ENCODE data around the gene KANSL3. TPM values are rescaled to one million over a fixed set of nuclear protein-coding genes. Genes with fewer than 3 reads are reported as not detected.

Gene KANSL3
- total and polyA plus RNA-seq, 9 of the 15 experiments (the other 6 are each of a cell fraction or from before 2014, with no cell fraction given), result 11.3 to 43.7 (median 27.9) TPM

DNA sequence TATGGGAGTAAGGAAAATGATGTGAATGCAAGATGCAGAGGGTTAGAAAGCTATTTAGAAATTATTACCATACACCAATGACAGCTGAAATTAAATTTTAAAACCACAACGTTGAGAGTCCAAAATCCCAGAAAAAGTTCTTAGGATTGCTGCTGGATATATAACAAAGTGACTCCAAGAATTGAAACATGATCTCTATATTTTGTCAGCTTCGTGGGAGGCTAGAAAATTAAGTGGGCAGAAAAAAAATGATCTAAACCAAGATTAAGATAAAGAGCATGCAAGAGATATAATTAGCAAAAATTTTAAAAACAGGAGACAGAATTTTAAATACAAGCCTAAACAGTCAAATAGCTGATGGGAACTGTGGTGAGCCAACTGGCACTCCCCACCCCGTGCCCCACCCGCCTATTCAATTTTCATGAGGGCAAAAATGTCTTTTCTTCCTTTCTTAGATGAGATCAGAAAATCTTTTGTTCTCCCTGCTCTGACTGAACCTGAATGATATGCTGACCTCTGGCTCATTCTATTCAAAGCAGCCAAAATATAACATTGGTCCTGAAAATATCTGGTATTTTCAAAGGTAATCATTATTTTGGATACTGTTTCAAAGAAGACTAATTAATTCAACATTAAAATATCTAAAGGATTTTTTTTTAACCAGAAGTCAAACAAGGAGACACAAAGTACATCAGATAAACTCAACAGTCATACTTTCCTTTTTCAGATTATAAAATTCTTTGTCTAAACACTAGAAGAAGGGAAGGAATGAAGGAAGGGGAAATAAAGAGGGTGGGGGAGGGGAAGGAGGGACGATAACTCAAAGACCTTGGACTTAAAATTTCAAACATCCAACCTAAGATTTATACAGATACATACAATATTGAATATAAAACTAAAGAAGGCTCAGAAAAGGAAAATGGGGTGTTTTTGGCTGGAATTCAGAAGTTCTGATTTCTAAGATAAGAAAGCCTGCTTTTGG lies 12.2 kb downstream of the KANSL3 start:
- peaks cover 66% of the 10 kb centered on the region; the same call in 2 of the 3 replicates for H3K36me3 ChIP-seq (ENCODE audit: control insufficient read depth, insufficient read depth, low read length)

GRCh38 chr2:96623116-96623515 lies 15.0 kb downstream of the KANSL3 start:
- no peaks in the 10 kb centered on the region for H3K9me3 ChIP-seq (replicated peaks; ENCODE audit: control insufficient read depth, insufficient read depth, low read depth, low read length)
- no peak overlapping the region for H3K4me2 ChIP-seq (ENCODE audit: insufficient read depth, low read length)
- 100% methylated on average over 3 of the region's 3 CpGs for WGBS (ENCODE audit: insufficient coverage, low coverage, missing lambda C conversion rate)
- no peak for DNase-seq (ENCODE audit: extremely low read depth in 1 of 4, low spot score in 3 of 4)
- intact Hi-C loops (cut with micrococcal nuclease) (no loop called here), in situ Hi-C loops (cut with MboI) (no loop called here)
- H3K27me3 ChIP-seq (ENCODE audit: control insufficient read depth in 2 of 2, insufficient read depth in 2 of 2, low read length in 2 of 2), result no peaks in the 10 kb centered on the region; a peak in 1 of 5 replicates
- ChIA-PET POLR2A (interaction anchor here (0.9 to 6.9 kb wide), 2 partner anchors 12 to 187 kb away, joined by 3 to 70 read pairs; partner anchors contain the start of gene KANSL3), CTCF (ENCODE audit: low intra/inter-chr PET ratio) (no interaction called here)
- H3K27ac ChIP-seq (ENCODE audit: extremely low read depth, low read depth, low read length), result no peak overlapping the region
- no peak overlapping the region for H3K4me3 ChIP-seq
- H4K20me1 ChIP-seq (replicated peaks; ENCODE audit: control insufficient read depth, insufficient read depth, low read length), result no peaks in the 10 kb centered on the region
- H3K9me1 ChIP-seq (ENCODE audit: control insufficient read depth, insufficient read depth, low read length), result no peaks in the 10 kb centered on the region
- FAIRE-seq, result no peak
- H3K36me3 ChIP-seq (ENCODE audit: control insufficient read depth, insufficient read depth, low read length), result peaks cover 68% of the 10 kb centered on the region; the same call in 2 of the 3 replicates
- no peak overlapping the region for H3K9ac ChIP-seq (ENCODE audit: insufficient read depth in 1 of 2, low read depth in 2 of 2, low read length in 2 of 2)
- H2AFZ ChIP-seq (ENCODE audit: low read depth, low read length), result no peak overlapping the region
- no peak for ATAC-seq
- no TSS peak for BruUV-seq (replicated peaks)
- peaks cover 14% of the 10 kb centered on the region; the same call in 2 of the 3 replicates for H3K79me2 ChIP-seq (ENCODE audit: control insufficient read depth, insufficient read depth, low read length)
- peaks cover 0 to 4% of the 10 kb centered on the region in 2 experiments; a peak in 3 of 5 replicates for H3K4me1 ChIP-seq (replicated peaks in 1 of 2; ENCODE audit: control insufficient read depth in 2 of 2, insufficient read depth in 2 of 2, low read length in 2 of 2)
- TF ChIP-seq GABPB2 (CRISPR knock-in tag; conservative IDR thresholded peaks at IDR 0.05) (no peak), MEIS2 (IDR thresholded peaks at IDR 0.05; ENCODE audit: partially characterized antibody) (peak; percentile 41), ZNF124 (CRISPR knock-in tag; IDR thresholded peaks at IDR 0.05) (no peak), POLR3A (IDR thresholded peaks at IDR 0.05; ENCODE audit: borderline replicate concordance, extremely low read depth, insufficient read depth, insufficient read length) (no peak), NUFIP1 (IDR thresholded peaks at IDR 0.05; ENCODE audit: partially characterized antibody) (no peak), TCF3 (CRISPR knock-in tag; IDR thresholded peaks at IDR 0.05) (no peak)
- TF ChIP-seq, protein P1, sequence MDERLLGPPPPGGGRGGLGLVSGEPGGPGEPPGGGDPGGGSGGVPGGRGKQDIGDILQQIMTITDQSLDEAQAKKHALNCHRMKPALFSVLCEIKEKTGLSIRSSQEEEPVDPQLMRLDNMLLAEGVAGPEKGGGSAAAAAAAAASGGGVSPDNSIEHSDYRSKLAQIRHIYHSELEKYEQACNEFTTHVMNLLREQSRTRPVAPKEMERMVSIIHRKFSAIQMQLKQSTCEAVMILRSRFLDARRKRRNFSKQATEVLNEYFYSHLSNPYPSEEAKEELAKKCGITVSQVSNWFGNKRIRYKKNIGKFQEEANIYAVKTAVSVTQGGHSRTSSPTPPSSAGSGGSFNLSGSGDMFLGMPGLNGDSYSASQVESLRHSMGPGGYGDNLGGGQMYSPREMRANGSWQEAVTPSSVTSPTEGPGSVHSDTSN (CRISPR knock-in tag; IDR thresholded peaks at IDR 0.05; ENCODE audit: low read depth), result no peak
- TF ChIP-seq, protein P1 (tag; conservative IDR thresholded peaks at IDR 0.05; ENCODE audit: low read depth), result peak; percentile 44; the same call in 1 of the 2 replicates

More for the DNA sequence above, 12.2 kb downstream of the KANSL3 start:
- no peak overlapping the region for H3K4me3 ChIP-seq
- ChIA-PET POLR2A (interaction anchor here (1.5 to 6.9 kb wide), 2 partner anchors 9 to 16 kb away, joined by 6 to 70 read pairs; partner anchors contain the start of gene KANSL3), CTCF (ENCODE audit: low intra/inter-chr PET ratio) (no interaction called here)
- peaks cover 0 to 4% of the 10 kb centered on the region in 2 experiments; a peak in 3 of 5 replicates for H3K4me1 ChIP-seq (replicated peaks in 1 of 2; ENCODE audit: control insufficient read depth in 2 of 2, insufficient read depth in 2 of 2, low read length in 2 of 2)
- no peaks in the 10 kb centered on the region for H3K9me3 ChIP-seq (replicated peaks; ENCODE audit: control insufficient read depth, insufficient read depth, low read depth, low read length)
- H3K4me2 ChIP-seq (ENCODE audit: insufficient read depth, low read length), result no peak overlapping the region
- no TSS peak for BruUV-seq (replicated peaks)
- ATAC-seq (no peak), FAIRE-seq (no peak), DNase-seq (ENCODE audit: extremely low read depth in 1 of 4, low spot score in 3 of 4) (no peak)
- no peak for TF ChIP-seq BHLHE40 (IDR thresholded peaks at IDR 0.05; ENCODE audit: low read length)
- no peak for TF ChIP-seq SETDB1 (IDR thresholded peaks at IDR 0.05; ENCODE audit: low read length)
- TF ChIP-seq HNRNPK (IDR thresholded peaks at IDR 0.05; ENCODE audit: low read depth, low read length, poor library complexity, severe bottlenecking), result peak; percentile 61
- WGBS (ENCODE audit: insufficient coverage, low coverage, missing lambda C conversion rate), result 61% methylated on average over 4 of the region's 5 CpGs
- in situ Hi-C loops (cut with MboI), result no loop called here
- no peak overlapping the region for H3K9ac ChIP-seq (ENCODE audit: insufficient read depth in 1 of 2, low read depth in 2 of 2, low read length in 2 of 2)
- peaks cover 11% of the 10 kb centered on the region; the same call in 2 of the 3 replicates for H3K79me2 ChIP-seq (ENCODE audit: control insufficient read depth, insufficient read depth, low read length)
- H4K20me1 ChIP-seq (replicated peaks; ENCODE audit: control insufficient read depth, insufficient read depth, low read length), result no peaks in the 10 kb centered on the region
- H3K27ac ChIP-seq (ENCODE audit: extremely low read depth, low read depth, low read length), result no peak overlapping the region
- no peaks in the 10 kb centered on the region; a peak in 1 of 5 replicates for H3K27me3 ChIP-seq (ENCODE audit: control insufficient read depth in 2 of 2, insufficient read depth in 2 of 2, low read length in 2 of 2)
- H2AFZ ChIP-seq (ENCODE audit: low read depth, low read length), result no peak overlapping the region
- no peaks in the 10 kb centered on the region for H3K9me1 ChIP-seq (ENCODE audit: control insufficient read depth, insufficient read depth, low read length)
- intact Hi-C loops (cut with micrococcal nuclease), result no loop called here

Data from K562 (cell line).